KOPT-K1 (cell line): ENCODE results near the gene CTF1.
"Not testable (repeated sequence)": the region's sequence is repeated elsewhere in the genome, so short reads cannot be mapped to it uniquely, and the experiment has no call there.

Experiments
- H3K27ac ChIP-seq: fragments of 200-600 bp; sonication (generic); 2 replicates; pipeline ENCODE4 v1.5.1; 2016; ENCODE audit warnings: antibody characterized with exemption, mild to moderate bottlenecking, low read depth, low read length; ENCODE audit not compliant: poor library complexity, severe bottlenecking
- H3K36me3 ChIP-seq: fragments of 200-600 bp; sonication (generic); 2 replicates; pipeline ENCODE4 v1.5.1; 2017; ENCODE audit warnings: antibody characterized with exemption, mild to moderate bottlenecking, low read length, moderate library complexity; ENCODE audit not compliant: insufficient read depth
- H3K9me3 ChIP-seq: fragments of 200-600 bp; sonication (generic); 2 replicates; pipeline ENCODE4 v1.5.1; 2017; ENCODE audit warnings: antibody characterized with exemption, low read length, mild to moderate bottlenecking; ENCODE audit not compliant: insufficient read depth, poor library complexity, severe bottlenecking

The CTF1 gene

GRCh38 chr16:30896261-30896888 is at the start of gene CTF1:
TSS of gene CTF1 (plus strand) at chr16:30896614. CDS start at chr16:30896644, 30 bp downstream.
- no peaks in the 10 kb centered on the region for H3K9me3 ChIP-seq
- H3K27ac ChIP-seq, result no peak within 1 kb of the TSS
- peaks cover 4% of the 10 kb centered on the region; the same call in 1 of the 2 replicates for H3K36me3 ChIP-seq

- no peak overlapping the region for H3K27ac ChIP-seq
- no peaks in the 10 kb centered on the region for H3K36me3 ChIP-seq
- H3K9me3 ChIP-seq, result no peaks in the 10 kb centered on the region
Measured at GRCh38 chr16:30846649-30847402, 49.6 kb upstream of the CTF1 start.

GRCh38 chr16:30850246-30850645 is 46.2 kb upstream of the CTF1 start:
- no peak overlapping the region for H3K27ac ChIP-seq
- H3K9me3 ChIP-seq, result no peaks in the 10 kb centered on the region
- H3K36me3 ChIP-seq, result no peaks in the 10 kb centered on the region

GRCh38 chr16:30853758-30854157 is 42.7 kb upstream of the CTF1 start:
- Histone ChIP-seq H3K27ac (no peak overlapping the region), H3K36me3 (no peaks in the 10 kb centered on the region), H3K9me3 (no peaks in the 10 kb centered on the region)

GRCh38 chr16:30858111-30858495 is 38.3 kb upstream of the CTF1 start:
- H3K36me3 ChIP-seq, result no peaks in the 10 kb centered on the region
- H3K9me3 ChIP-seq, result no peaks in the 10 kb centered on the region
- H3K27ac ChIP-seq, result no peak overlapping the region

- H3K9me3 ChIP-seq, result no peaks in the 10 kb centered on the region
- no peak overlapping the region for H3K27ac ChIP-seq
- H3K36me3 ChIP-seq, result no peaks in the 10 kb centered on the region
Measured at GRCh38 chr16:30858829-30859423, 37.5 kb upstream of the CTF1 start.

GRCh38 chr16:30860729-30861128 is 35.7 kb upstream of the CTF1 start:
- not testable (repeated sequence) for H3K27ac ChIP-seq, H3K36me3 ChIP-seq, H3K9me3 ChIP-seq

GRCh38 chr16:30863178-30863577 is 33.2 kb upstream of the CTF1 start:
- not testable (repeated sequence) for H3K27ac ChIP-seq, H3K9me3 ChIP-seq, H3K36me3 ChIP-seq

- Histone ChIP-seq H3K36me3 (no peaks in the 10 kb centered on the region), H3K9me3 (no peaks in the 10 kb centered on the region), H3K27ac (no peak overlapping the region)
Measured at GRCh38 chr16:30866031-30866430, 30.4 kb upstream of the CTF1 start.

- Histone ChIP-seq H3K9me3 (no peaks in the 10 kb centered on the region), H3K27ac (no peak overlapping the region), H3K36me3 (no peaks in the 10 kb centered on the region)
Measured at GRCh38 chr16:30867747-30868146, 28.7 kb upstream of the CTF1 start.

- Histone ChIP-seq H3K9me3 (no peaks in the 10 kb centered on the region), H3K36me3 (no peaks in the 10 kb centered on the region), H3K27ac (no peak overlapping the region)
Measured at GRCh38 chr16:30870904-30871303, 25.5 kb upstream of the CTF1 start.

- no peaks in the 10 kb centered on the region for H3K9me3 ChIP-seq
- H3K36me3 ChIP-seq, result peaks cover 7% of the 10 kb centered on the region
- H3K27ac ChIP-seq, result peak overlapping the region; percentile 89
Measured at GRCh38 chr16:30874244-30874820, 22.1 kb upstream of the CTF1 start.

- Histone ChIP-seq H3K9me3 (no peaks in the 10 kb centered on the region), H3K27ac (peak overlapping the region; percentile 89), H3K36me3 (peaks cover 8% of the 10 kb centered on the region)
Measured at GRCh38 chr16:30874821-30875717, 21.3 kb upstream of the CTF1 start.

GRCh38 chr16:30875871-30876801 is 20.3 kb upstream of the CTF1 start:
- Histone ChIP-seq H3K27ac (peak overlapping the region; percentile 89), H3K9me3 (no peaks in the 10 kb centered on the region), H3K36me3 (peaks cover 16% of the 10 kb centered on the region)
